Ascending aorta (tissue), 2 donors: Measurements from ENCODE around the gene LCOR. TPM values are rescaled to one million over a fixed set of nuclear protein-coding genes. Genes with fewer than 3 reads are reported as not detected.

Source experiments
- DNase-seq, 2 donors: peaks; one replicate each; pipeline ENCODE4 v3.0.0-alpha.2; 2019; ENCODE audit warnings: low spot score in 2 of 2
- H3K27ac ChIP-seq, 2 donors: fragments of 200-600 bp; sonication (generic); one replicate each; pipeline ENCODE4 v1.5.1; 2016 to 2017; ENCODE audit warnings: mild to moderate bottlenecking in 1 of 2
- H3K27me3 ChIP-seq: fragments of 200-600 bp; sonication (generic); one replicate; pipeline ENCODE4 v1.5.1; 2017
- H3K36me3 ChIP-seq, 2 donors: fragments of 200-600 bp; sonication (generic); one replicate each; pipeline ENCODE4 v1.5.1; 2016
- H3K4me1 ChIP-seq, 2 donors: fragments of 200-600 bp; sonication (generic); one replicate each; pipeline ENCODE4 v1.5.1; 2016 to 2017; ENCODE audit warnings: mild to moderate bottlenecking in 1 of 2
- H3K4me3 ChIP-seq, 2 donors: fragments of 200-600 bp; sonication (generic); one replicate each; pipeline ENCODE4 v1.5.1; 2016 to 2017; ENCODE audit warnings: mild to moderate bottlenecking in 1 of 2
- H3K9me3 ChIP-seq, 2 donors: fragments of 200-600 bp; sonication (generic); one replicate each; pipeline ENCODE4 v1.5.1; 2016
- CTCF ChIP-seq, 3 experiments: fragments of 200-600 bp in 2 of 3; fragments of 450-650 bp in 1 of 3; sonication (generic) in 2 of 3; IDR thresholded peaks; one replicate each; pipeline ENCODE4 v1.5.1; 2016 to 2019; ENCODE audit warnings: antibody characterized with exemption in 3 of 3, mild to moderate bottlenecking in 1 of 3, moderate library complexity in 1 of 3
- intact Hi-C: fragments of 100-400 bp; cut with DNase I; formaldehyde crosslinking; loops from one replicate; pipeline ENCODE4 v1.15.1; 2023
- total RNA-seq: library from RNA; depleted of rRNA; stranded (reverse); fragments of >200 nt; gene quantifications from one replicate; pipeline ENCODE4 v1.1.0, GENCODE V29; 2016

The LCOR gene
- total RNA-seq, 1 donor from 2014 or later = 7.5 TPM

GRCh38 chr10:96973809-96974747, 142.0 kb downstream of the LCOR start:
- Histone ChIP-seq H3K4me1 (peaks cover 0 to 4% of the 10 kb centered on the region in 2 donors), H3K4me3 (no peak overlapping the region), H3K36me3 (no peaks in the 10 kb centered on the region), H3K9me3 (no peaks in the 10 kb centered on the region), H3K27me3 (no peaks in the 10 kb centered on the region), H3K27ac (peak overlapping the region; percentile 7 to 21)
- no peak for TF ChIP-seq CTCF (IDR thresholded peaks at IDR 0.05)
- intact Hi-C loops = no loop called here
- DNase-seq = no peak

- Histone ChIP-seq H3K9me3 (no peaks in the 10 kb centered on the region), H3K4me1 (peaks cover 0 to 4% of the 10 kb centered on the region in 2 donors), H3K36me3 (no peaks in the 10 kb centered on the region), H3K4me3 (no peak overlapping the region), H3K27ac (peak overlapping the region in 1 of 2 donors; percentile 40), H3K27me3 (no peaks in the 10 kb centered on the region)
- intact Hi-C loops = no loop called here
- TF ChIP-seq CTCF (IDR thresholded peaks at IDR 0.05) = no peak
- no peak for DNase-seq
Measured at GRCh38 chr10:96975136-96975535, 143.0 kb downstream of the LCOR start.

GRCh38 chr10:96978621-96979154, 146.6 kb downstream of the LCOR start:
- Histone ChIP-seq H3K27ac (no peak overlapping the region), H3K9me3 (no peaks in the 10 kb centered on the region), H3K4me3 (no peak overlapping the region), H3K36me3 (peaks cover 15 to 16% of the 10 kb centered on the region in 2 donors), H3K4me1 (peaks cover 0 to 4% of the 10 kb centered on the region in 2 donors), H3K27me3 (no peaks in the 10 kb centered on the region)
- no peak for DNase-seq
- no peak for TF ChIP-seq CTCF (IDR thresholded peaks at IDR 0.05)
- intact Hi-C loops = no loop called here

GRCh38 chr10:96982149-96982930, 150.2 kb downstream of the LCOR start:
- H3K4me3 ChIP-seq = no peak overlapping the region
- H3K27ac ChIP-seq = no peak overlapping the region
- intact Hi-C loops = no loop called here
- no peak for TF ChIP-seq CTCF (IDR thresholded peaks at IDR 0.05)
- H3K9me3 ChIP-seq = no peaks in the 10 kb centered on the region
- no peaks in the 10 kb centered on the region for H3K4me1 ChIP-seq
- no peaks in the 10 kb centered on the region for H3K27me3 ChIP-seq
- DNase-seq = no peak
- peaks cover 15 to 16% of the 10 kb centered on the region in 2 donors for H3K36me3 ChIP-seq

- H3K36me3 ChIP-seq = peaks cover 15 to 16% of the 10 kb centered on the region in 2 donors
- H3K27ac ChIP-seq = no peak overlapping the region
- DNase-seq = no peak
- intact Hi-C loops = no loop called here
- TF ChIP-seq CTCF (IDR thresholded peaks at IDR 0.05) = no peak
- H3K4me1 ChIP-seq = peaks cover 0 to 11% of the 10 kb centered on the region in 2 donors
- H3K4me3 ChIP-seq = no peak overlapping the region
- no peaks in the 10 kb centered on the region for H3K9me3 ChIP-seq
- no peaks in the 10 kb centered on the region for H3K27me3 ChIP-seq
Measured at GRCh38 chr10:96984541-96985131, 152.5 kb downstream of the LCOR start.
